Stimulated activated naive CD8-positive, alpha-beta T cell treated with anti-CD3 and anti-CD28 coated beads, Interleukin-15, amount 100 ng/mL, for 72 hours (primary cell): ENCODE results near the gene NOG.

Source experiments
- ATAC-seq: fragments of 150-1000 bp; cut with Tn5 transposase; 2 replicates; pipeline ENCODE4 v1.10.0; 2021; ENCODE audit warnings: mild to moderate bottlenecking, moderate library complexity
- DNase-seq, 2 donors: peaks; one replicate each; pipeline ENCODE4 v3.0.0; 2021 to 2022
- H3K27ac Mint-ChIP-seq, 2 donors: one replicate each; pipeline ENCODE4 v1.8.0; 2022; ENCODE audit warnings: mild to moderate bottlenecking in 2 of 2, mixed read lengths in 2 of 2, moderate library complexity in 2 of 2
- H3K27me3 Mint-ChIP-seq: one replicate; pipeline ENCODE4 v1.8.0; 2022; ENCODE audit warnings: mixed read lengths
- H3K4me1 Mint-ChIP-seq: one replicate; pipeline ENCODE4 v1.8.0; 2022; ENCODE audit warnings: mild to moderate bottlenecking, mixed read lengths
- H3K4me3 Mint-ChIP-seq, 2 donors: one replicate each; pipeline ENCODE4 v1.8.0; 2022; ENCODE audit warnings: mild to moderate bottlenecking in 2 of 2, mixed read lengths in 2 of 2, moderate library complexity in 1 of 2
- H3K9me3 Mint-ChIP-seq, 2 donors: one replicate each; pipeline ENCODE4 v1.8.0; 2022; ENCODE audit warnings: mixed read lengths in 2 of 2

Gene NOG

DNA sequence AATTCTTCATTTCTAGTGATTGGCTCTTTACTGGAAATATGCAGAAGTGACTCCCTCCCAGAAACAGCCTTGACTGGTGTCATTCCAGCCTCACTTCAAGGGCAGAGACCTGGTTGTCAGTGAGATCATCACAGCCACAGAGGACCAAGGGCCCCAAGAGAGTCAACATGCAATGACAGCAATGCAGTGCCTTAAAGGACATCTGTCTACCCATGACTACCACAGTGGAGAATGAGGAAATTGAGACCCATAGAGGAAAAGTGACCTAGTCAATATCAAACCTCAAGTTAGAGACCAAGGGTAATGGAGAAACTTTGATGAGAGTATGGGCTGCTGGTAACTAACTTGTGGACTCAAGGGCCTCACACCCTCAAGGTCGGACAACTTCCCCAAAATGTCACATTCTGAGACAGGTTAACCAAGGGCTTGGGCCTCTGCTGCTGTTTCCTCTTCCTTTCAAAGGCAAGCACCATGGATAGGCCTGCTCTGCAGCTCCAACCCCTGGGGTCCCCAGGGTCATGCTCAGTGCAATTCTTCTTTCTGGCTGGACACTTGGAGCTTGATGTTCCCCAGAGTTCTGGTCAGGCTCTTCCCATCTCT is 11.3 kb downstream of the NOG start:
- Mint-ChIP-seq H3K4me3 (no peak overlapping the region), H3K4me1 (peaks cover 62% of the 10 kb centered on the region), H3K9me3 (peaks cover 0 to 13% of the 10 kb centered on the region in 2 donors), H3K27ac (peak overlapping the region in 1 of 2 donors; percentile 36), H3K27me3 (no peaks in the 10 kb centered on the region)
- ATAC-seq (no peak), DNase-seq (no peak)

DNA sequence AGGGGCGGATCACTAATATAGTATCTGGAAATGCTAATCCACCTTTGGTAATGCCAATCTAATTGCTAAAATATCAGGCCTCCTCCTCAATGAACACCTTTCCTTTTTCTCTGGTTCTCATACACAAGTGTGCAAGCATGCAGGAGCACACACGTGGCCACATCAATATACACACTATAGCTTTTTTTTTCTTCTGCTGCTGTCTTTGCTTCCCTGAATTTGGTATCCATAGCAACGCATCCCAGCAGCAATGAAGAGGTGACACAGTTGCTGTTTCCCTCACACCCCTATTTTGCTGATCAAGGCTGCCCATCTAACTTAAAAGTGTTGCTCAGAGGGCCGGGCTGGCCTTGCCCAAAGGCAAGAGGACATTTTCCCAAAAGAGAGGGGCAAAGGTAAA is 15.4 kb downstream of the NOG start:
- ATAC-seq (no peak), DNase-seq (no peak)
- peaks cover 0 to 13% of the 10 kb centered on the region in 2 donors for H3K9me3 Mint-ChIP-seq
- no peak overlapping the region for H3K4me3 Mint-ChIP-seq
- no peaks in the 10 kb centered on the region for H3K27me3 Mint-ChIP-seq
- peaks cover 22% of the 10 kb centered on the region for H3K4me1 Mint-ChIP-seq
- H3K27ac Mint-ChIP-seq, result no peak overlapping the region

DNA sequence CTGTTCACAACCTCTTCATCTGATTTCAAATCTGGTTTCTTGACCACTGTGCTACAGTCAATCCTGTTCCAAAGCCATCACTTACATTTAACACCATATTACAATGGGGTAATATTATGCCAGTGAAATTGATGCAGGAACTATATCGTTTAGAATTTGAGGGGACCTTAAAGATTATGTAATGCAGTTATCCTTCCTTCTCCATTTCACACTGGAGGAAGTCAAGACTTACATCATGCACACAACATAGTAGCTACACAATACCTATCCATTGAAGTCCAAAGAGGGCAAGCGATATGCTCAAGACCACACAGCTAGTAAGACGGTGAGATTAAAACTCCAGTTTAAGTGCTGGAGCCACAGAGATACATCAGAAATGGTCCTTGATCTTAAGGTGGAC is 16.8 kb downstream of the NOG start:
- peaks cover 0 to 8% of the 10 kb centered on the region in 2 donors for H3K9me3 Mint-ChIP-seq
- peak overlapping the region in 1 of 2 donors; percentile 4 for H3K27ac Mint-ChIP-seq
- H3K27me3 Mint-ChIP-seq, result no peaks in the 10 kb centered on the region
- H3K4me3 Mint-ChIP-seq, result no peak overlapping the region
- ATAC-seq (no peak), DNase-seq (no peak)
- H3K4me1 Mint-ChIP-seq, result peaks cover 8% of the 10 kb centered on the region

DNA sequence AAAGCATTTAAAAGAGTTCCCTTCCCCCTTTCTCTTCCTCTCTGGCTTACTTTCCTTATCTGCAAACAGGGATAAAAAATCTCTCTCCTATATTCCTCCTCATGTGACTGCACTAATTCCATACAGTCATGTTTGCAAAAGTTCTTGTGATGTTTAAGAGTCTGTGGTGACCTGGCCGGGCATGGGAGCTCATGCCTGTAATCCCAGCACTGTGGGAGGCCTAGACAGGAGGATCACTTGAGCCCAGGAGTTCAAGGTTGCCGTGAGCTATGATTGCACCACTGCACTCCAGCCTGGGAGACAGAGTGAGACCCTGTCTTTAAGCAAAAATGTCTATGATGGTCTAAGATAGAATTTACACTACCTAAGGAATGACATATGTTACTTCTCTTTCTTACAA is 19.6 kb downstream of the NOG start:
- DNase-seq, result no peak
- no peak overlapping the region for H3K27ac Mint-ChIP-seq
- no peak overlapping the region for H3K4me3 Mint-ChIP-seq
- no peaks in the 10 kb centered on the region for H3K9me3 Mint-ChIP-seq
- ATAC-seq, result no peak
- no peaks in the 10 kb centered on the region for H3K27me3 Mint-ChIP-seq
- H3K4me1 Mint-ChIP-seq, result no peaks in the 10 kb centered on the region

DNA sequence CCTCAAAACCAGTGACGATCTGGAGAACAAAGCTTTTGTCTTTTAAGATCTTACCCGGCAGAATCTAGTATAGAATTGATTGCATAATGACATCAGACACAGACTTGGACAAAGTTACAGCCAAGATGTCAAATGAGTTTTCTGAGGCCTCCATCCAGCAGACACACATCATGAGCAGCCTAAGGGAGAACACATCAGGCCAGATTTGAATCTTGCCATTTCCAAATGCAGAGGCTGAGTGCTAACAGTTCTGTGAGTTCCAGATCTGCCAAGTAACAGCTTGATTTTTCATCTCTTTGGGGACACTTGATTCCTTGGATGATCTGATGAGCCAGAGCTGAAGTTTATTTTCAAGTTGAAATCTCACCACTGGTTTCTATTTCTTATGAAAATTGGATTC is 21.0 kb downstream of the NOG start:
- Mint-ChIP-seq H3K27ac (no peak overlapping the region), H3K4me1 (no peaks in the 10 kb centered on the region), H3K27me3 (no peaks in the 10 kb centered on the region), H3K9me3 (no peaks in the 10 kb centered on the region), H3K4me3 (no peak overlapping the region)
- DNase-seq (no peak), ATAC-seq (no peak)

DNA sequence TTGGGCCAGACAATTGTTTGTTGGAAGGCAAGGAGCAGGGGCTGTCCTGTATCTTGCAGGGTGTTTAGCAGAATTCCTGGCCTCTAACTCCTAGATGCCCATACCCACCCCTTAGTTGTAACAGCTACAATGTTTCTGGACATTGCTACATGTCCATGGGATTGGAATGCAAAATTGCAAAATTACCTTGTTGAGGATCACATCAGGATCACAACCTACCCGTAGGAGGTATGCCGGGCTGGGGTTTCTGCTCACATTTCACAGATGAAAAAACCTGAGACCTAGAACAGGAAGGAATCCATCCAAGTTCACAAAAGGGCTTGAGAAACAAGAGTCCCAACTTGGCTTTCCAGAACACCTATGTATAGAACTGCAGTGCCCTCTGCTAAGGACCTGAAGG is 22.7 kb downstream of the NOG start:
- DNase-seq (no peak), ATAC-seq (no peak)
- no peaks in the 10 kb centered on the region for H3K4me1 Mint-ChIP-seq
- no peak overlapping the region for H3K4me3 Mint-ChIP-seq
- H3K27ac Mint-ChIP-seq, result no peak overlapping the region
- H3K27me3 Mint-ChIP-seq, result no peaks in the 10 kb centered on the region
- H3K9me3 Mint-ChIP-seq, result no peaks in the 10 kb centered on the region

DNA sequence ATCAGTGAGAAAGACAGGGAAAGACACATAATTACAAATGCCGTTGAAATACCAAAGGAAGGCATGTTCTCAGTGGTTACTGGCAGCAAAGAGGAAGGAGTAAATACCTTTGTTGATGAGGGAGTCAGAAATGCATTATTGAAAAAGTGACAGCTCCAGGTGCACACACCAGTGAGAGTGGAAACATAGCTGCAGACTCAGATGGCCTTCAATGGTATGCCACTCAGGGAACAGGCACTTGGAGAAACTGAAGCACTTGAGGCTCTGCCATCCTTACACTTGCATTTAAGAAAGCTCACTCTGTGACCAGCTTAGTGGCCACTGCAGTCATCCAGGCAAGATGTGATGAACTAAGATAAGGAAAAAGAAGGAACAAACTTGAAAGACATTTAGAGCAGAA is 29.9 kb downstream of the NOG start:
- no peaks in the 10 kb centered on the region for H3K9me3 Mint-ChIP-seq
- H3K4me1 Mint-ChIP-seq, result no peaks in the 10 kb centered on the region
- no peak overlapping the region for H3K27ac Mint-ChIP-seq
- DNase-seq (no peak), ATAC-seq (no peak)
- no peak overlapping the region for H3K4me3 Mint-ChIP-seq
- H3K27me3 Mint-ChIP-seq, result no peaks in the 10 kb centered on the region

DNA sequence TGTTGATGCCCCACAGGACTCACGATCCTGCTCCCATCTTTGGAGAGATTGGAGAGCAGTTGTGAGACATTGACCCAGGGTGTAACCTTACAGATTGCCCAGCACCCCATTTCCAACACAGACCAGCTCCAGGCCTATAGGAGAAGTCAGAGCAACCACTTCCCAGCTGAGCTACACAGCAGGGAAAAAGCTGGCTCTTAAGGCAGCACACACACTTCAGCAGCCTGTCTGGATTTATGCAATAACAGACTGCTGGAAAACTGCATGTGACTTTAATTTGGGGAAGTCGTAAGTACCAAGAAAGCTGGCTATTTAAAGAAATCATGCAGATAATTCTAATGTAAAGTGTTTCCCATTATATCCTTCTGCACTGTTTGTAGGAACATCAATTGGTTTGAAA is 30.8 kb downstream of the NOG start:
- no peak overlapping the region for H3K4me3 Mint-ChIP-seq
- ATAC-seq (no peak), DNase-seq (no peak)
- H3K27ac Mint-ChIP-seq, result no peak overlapping the region
- H3K9me3 Mint-ChIP-seq, result no peaks in the 10 kb centered on the region
- no peaks in the 10 kb centered on the region for H3K27me3 Mint-ChIP-seq
- H3K4me1 Mint-ChIP-seq, result no peaks in the 10 kb centered on the region

DNA sequence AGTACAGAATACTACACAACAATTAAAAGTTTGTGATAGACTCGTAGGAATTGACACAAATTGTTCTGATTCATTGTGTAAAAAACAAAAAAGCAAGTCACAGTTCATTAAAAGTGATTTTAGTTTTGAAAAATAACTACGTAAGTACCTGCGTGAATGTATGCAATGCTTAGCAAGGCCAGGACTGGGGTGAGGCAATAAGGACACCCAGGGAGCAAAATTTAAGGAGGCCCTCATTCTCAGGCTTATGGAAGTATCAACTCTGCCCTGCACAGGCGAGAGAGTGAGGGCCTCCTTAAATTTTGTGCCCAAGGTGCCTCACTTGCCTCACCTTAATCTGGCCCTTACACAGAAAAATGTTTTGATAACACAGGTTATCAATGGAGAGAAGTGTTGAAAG is 31.4 kb downstream of the NOG start:
- no peaks in the 10 kb centered on the region for H3K27me3 Mint-ChIP-seq
- peaks cover 5% of the 10 kb centered on the region for H3K4me1 Mint-ChIP-seq
- H3K4me3 Mint-ChIP-seq, result no peak overlapping the region
- no peak overlapping the region for H3K27ac Mint-ChIP-seq
- ATAC-seq, result no peak
- DNase-seq, result no peak
- H3K9me3 Mint-ChIP-seq, result no peaks in the 10 kb centered on the region

DNA sequence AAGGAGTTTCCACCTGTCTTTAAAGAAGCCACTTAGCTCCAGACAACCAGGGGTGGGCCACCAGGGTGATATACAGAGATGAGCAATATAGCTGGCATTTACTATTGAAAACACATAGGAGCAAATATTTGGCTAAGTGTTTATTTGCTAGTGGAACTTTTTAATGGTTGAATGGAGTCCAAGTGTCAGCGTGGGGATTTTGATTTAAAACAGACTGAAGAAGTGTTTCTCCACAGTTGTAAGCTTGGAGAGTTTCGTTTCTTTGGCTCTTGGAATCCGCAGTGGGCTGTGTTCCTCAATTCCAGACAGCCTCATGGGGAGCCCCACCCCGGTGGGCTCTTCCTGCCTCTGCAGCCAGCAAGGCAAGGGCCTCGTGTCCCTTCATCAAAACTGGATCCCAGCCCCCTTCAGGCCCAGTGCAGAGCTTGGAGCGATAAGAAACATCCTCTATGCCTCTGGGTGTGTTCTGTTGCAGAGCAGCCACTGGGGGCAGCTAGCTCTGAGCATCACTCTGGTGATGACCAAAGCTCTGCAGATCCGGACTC is 36.1 kb downstream of the NOG start:
- H3K4me3 Mint-ChIP-seq, result no peak overlapping the region
- H3K27ac Mint-ChIP-seq, result no peak overlapping the region
- peak; percentile 78 for ATAC-seq
- no peak for DNase-seq
- H3K9me3 Mint-ChIP-seq, result no peaks in the 10 kb centered on the region
- H3K27me3 Mint-ChIP-seq, result no peaks in the 10 kb centered on the region
- H3K4me1 Mint-ChIP-seq, result peaks cover 15% of the 10 kb centered on the region

DNA sequence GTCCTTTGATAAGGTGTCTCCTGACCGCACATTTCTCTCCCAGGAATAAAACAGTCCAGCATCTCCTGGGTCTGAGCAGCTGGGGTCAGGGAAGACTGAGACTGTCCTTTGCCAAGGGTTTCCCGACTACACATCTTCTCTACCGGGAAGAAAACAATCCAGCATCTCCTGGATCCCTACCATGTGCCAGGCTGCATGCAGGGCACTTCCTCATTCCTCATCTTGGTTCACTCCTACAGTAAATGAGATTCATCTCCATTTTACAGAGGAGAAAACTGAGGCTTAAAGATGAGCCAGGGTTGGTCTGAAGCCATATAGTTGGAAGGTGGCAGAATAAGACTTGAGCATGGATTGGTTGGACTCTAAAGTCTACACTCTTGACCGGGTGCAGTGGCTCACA is 36.7 kb downstream of the NOG start:
- DNase-seq (no peak), ATAC-seq (no peak)
- Mint-ChIP-seq H3K27ac (no peak overlapping the region), H3K4me3 (no peak overlapping the region), H3K9me3 (no peaks in the 10 kb centered on the region), H3K27me3 (no peaks in the 10 kb centered on the region), H3K4me1 (peaks cover 15% of the 10 kb centered on the region)

DNA sequence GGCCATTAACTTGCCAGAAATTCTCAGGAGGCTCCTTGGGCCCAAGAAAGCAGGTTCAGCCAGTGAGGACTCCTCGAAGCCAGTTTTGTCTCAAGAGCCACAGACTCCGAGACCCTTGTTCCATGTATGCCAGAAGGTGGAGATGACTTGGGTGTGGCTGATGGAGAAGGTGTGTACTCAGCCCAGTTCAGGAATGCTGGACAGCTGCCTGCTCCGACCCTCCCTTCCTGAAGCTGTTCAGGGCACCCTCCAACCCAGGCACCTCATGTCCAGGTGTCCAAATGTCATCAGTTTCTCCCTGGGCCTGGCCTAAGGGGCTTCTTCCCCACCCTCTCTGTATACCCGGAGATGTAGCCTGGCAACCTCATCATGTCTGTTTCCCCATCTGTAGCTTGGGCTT is 40.2 kb downstream of the NOG start:
- peaks cover 15% of the 10 kb centered on the region for H3K4me1 Mint-ChIP-seq
- no peaks in the 10 kb centered on the region for H3K9me3 Mint-ChIP-seq
- no peak for ATAC-seq
- H3K27ac Mint-ChIP-seq, result no peak overlapping the region
- DNase-seq, result no peak
- H3K4me3 Mint-ChIP-seq, result no peak overlapping the region
- H3K27me3 Mint-ChIP-seq, result no peaks in the 10 kb centered on the region

DNA sequence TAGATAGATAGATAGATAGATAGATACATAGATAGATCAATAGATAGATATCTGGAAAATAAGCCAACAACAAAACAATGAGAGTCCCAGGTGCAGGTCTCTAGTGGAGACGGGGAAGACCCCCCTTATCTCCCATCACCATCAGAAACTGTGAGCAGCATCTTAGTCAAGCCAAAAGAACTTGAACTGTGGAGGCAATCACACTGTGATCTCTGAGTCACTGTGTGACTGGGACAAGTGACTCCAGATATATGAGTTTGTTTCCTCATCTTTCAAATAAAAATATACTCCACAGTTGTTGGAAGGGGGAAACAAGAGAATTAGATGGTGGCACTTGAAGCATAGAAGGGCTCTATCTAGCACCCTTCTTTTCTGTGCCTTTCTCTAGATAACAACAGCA is 42.1 kb downstream of the NOG start:
- H3K27ac Mint-ChIP-seq, result no peak overlapping the region
- H3K9me3 Mint-ChIP-seq, result no peaks in the 10 kb centered on the region
- H3K4me1 Mint-ChIP-seq, result peaks cover 22% of the 10 kb centered on the region
- ATAC-seq, result no peak
- no peak for DNase-seq
- H3K27me3 Mint-ChIP-seq, result no peaks in the 10 kb centered on the region
- H3K4me3 Mint-ChIP-seq, result no peak overlapping the region

DNA sequence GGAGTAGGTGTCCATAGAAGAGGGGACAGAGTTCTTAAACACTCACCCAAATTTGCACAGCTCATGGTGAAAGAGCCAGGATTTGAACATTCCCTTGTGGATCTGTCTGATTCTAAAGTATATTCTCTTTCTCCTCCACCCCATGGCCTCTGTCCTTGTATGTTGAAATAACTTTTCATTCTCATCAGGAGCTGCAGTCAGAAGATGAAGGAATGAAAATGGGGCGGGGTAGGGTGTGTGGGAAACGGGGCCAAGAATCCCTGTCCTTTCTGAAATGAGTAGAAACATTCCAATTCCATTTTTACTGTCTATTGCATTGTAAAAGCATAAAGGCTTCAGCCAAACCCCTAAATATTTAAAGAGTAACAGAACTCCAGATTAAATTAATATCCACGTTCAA is 42.8 kb downstream of the NOG start:
- no peak overlapping the region for H3K27ac Mint-ChIP-seq
- no peaks in the 10 kb centered on the region for H3K9me3 Mint-ChIP-seq
- no peaks in the 10 kb centered on the region for H3K27me3 Mint-ChIP-seq
- DNase-seq (no peak), ATAC-seq (no peak)
- H3K4me1 Mint-ChIP-seq, result peaks cover 22% of the 10 kb centered on the region
- H3K4me3 Mint-ChIP-seq, result no peak overlapping the region

DNA sequence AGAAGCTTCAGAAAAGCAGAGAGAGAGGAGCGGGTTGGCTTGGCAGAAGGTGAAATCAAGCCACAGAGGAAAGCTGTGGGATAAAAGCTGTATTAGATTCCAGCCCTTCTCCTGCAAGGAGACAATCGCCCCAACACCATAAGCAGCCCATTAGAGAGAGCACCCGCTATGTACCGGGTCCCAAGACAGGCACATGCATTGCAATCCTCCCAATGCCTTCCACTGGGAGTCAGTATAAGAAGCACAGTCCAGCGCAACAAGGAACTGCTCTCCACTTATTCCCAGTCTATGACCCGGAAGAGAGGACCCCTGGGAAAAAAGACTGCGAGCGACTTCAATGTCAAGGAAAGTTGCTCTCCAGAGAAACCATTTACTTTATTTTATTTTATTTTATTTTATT is 43.8 kb downstream of the NOG start:
- Mint-ChIP-seq H3K9me3 (no peaks in the 10 kb centered on the region), H3K4me3 (no peak overlapping the region), H3K27ac (peak overlapping the region in 1 of 2 donors; percentile 17), H3K27me3 (no peaks in the 10 kb centered on the region), H3K4me1 (peaks cover 16% of the 10 kb centered on the region)
- ATAC-seq (no peak), DNase-seq (no peak)

DNA sequence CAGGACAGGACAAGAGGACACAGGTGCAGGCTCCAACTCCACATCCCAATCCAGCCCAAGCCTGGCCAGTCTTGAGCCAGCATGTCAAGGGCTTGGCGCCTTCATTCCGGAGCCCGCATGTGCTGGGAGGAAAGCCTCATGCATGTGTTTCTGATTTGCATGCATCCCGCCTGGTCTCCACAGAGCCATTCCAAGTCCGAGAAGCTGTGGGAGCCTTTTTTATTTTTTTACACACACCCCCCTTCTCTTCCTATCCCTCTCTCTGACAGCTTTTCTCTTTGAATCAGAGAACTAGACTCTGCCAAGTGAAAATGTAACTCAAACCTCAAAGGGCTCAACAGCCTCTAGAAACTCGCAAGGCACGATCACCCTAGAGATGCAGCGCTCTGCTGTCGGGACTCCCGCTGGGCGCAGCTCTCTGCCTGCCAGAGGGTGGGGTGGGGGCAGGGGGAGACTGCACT is 45.1 kb downstream of the NOG start:
- Mint-ChIP-seq H3K27me3 (no peaks in the 10 kb centered on the region), H3K27ac (no peak overlapping the region), H3K9me3 (no peaks in the 10 kb centered on the region), H3K4me1 (peaks cover 16% of the 10 kb centered on the region), H3K4me3 (no peak overlapping the region)
- ATAC-seq (no peak), DNase-seq (no peak)

DNA sequence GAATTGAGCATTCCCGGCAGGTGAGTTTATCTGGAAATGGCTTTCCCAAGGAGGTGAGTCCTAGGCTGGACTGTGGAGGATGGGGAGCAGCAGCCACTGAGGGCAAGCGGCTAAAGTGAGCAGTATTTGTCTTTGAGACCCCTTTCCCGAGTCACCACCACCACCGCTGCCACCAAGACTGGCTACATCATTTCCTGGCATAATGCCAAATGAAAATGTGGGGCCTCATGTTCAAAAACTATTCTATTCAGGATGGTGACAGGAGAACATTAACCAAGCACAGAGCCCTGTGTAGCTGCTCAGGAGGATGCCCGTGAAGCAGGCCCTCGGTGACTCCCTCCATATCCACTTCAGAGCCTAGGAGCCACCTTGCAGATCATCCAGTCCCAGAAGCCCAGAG is 46.0 kb downstream of the NOG start:
- peaks cover 16% of the 10 kb centered on the region for H3K4me1 Mint-ChIP-seq
- no peaks in the 10 kb centered on the region for H3K27me3 Mint-ChIP-seq
- no peak for DNase-seq
- H3K4me3 Mint-ChIP-seq, result no peak overlapping the region
- peak overlapping the region in 1 of 2 donors; percentile 59 for H3K27ac Mint-ChIP-seq
- no peaks in the 10 kb centered on the region for H3K9me3 Mint-ChIP-seq
- no peak for ATAC-seq
